Measurements from ENCODE around the gene FANCE.
"Not testable (repeated sequence)": the region's sequence is repeated elsewhere in the genome, so short reads cannot be mapped to it uniquely, and the experiment has no call there.

FANCE gene

GRCh38 chr6:35514587-35514986, 62.4 kb downstream of the FANCE start:
- Histone ChIP-seq H3K27ac (ENCODE audit: low read depth, low read length) (no peak overlapping the region), H3K36me3 (ENCODE audit: control insufficient read depth, insufficient read depth, low read length) (no peaks in the 10 kb centered on the region), H3K4me3 (ENCODE audit: low read length) (no peak overlapping the region), H3K9ac (ENCODE audit: low read length) (no peak overlapping the region), H3K4me1 (ENCODE audit: control insufficient read depth, insufficient read depth, low read length) (no peaks in the 10 kb centered on the region), H3K27me3 (ENCODE audit: control insufficient read depth, insufficient read depth, low read length) (peaks cover 2% of the 10 kb centered on the region)

GRCh38 chr6:35515939-35516338, 63.8 kb downstream of the FANCE start:
- H3K4me3 ChIP-seq (ENCODE audit: low read length); H3K27ac ChIP-seq (ENCODE audit: low read depth, low read length); H3K36me3 ChIP-seq (ENCODE audit: control insufficient read depth, insufficient read depth, low read length); H3K4me1 ChIP-seq (ENCODE audit: control insufficient read depth, insufficient read depth, low read length); H3K9ac ChIP-seq (ENCODE audit: low read length); H3K27me3 ChIP-seq (ENCODE audit: control insufficient read depth, insufficient read depth, low read length): not testable (repeated sequence)

Data from rectal smooth muscle tissue (tissue), 1 donor.